NT2/D1 (cell line): Measurements from ENCODE around the gene IPMK.

Experiments used
- SUZ12 ChIP-seq: IDR thresholded peaks from 2 replicates; pipeline ENCODE4 v1.6.1; 2011; ENCODE audit not compliant: insufficient read length, insufficient read depth; ENCODE audit errors: extremely low read depth
- YY1 ChIP-seq: IDR thresholded peaks from 2 replicates; pipeline ENCODE4 v1.6.1; 2011; ENCODE audit not compliant: insufficient read length, insufficient read depth

- no peak for TF ChIP-seq YY1
- TF ChIP-seq SUZ12 = no peak
These were observed 36.5 kb upstream of the IPMK start for GRCh38 chr10:58304099-58304633.
